HFF-Myc (cell line): Measurements from ENCODE around the gene ARMC8.

Experiments
- DNase-seq: peaks from one replicate; pipeline ENCODE4 v3.0.0-alpha.2; 2011; ENCODE audit warnings: low read depth; ENCODE audit errors: extremely low read depth
- H3K4me3 ChIP-seq: replicated peaks from 2 replicates; pipeline ENCODE4 v1.5.1; 2011; ENCODE audit warnings: low read depth, mild to moderate bottlenecking, control low read depth, low read length
- TF ChIP-seq, protein P1 (sequence below): IDR thresholded peaks from 2 replicates; pipeline ENCODE4 v1.5.1; 2012; ENCODE audit warnings: mild to moderate bottlenecking, low read depth, low read length, control low read depth; ENCODE audit errors: missing control alignments

Gene ARMC8

DNA sequence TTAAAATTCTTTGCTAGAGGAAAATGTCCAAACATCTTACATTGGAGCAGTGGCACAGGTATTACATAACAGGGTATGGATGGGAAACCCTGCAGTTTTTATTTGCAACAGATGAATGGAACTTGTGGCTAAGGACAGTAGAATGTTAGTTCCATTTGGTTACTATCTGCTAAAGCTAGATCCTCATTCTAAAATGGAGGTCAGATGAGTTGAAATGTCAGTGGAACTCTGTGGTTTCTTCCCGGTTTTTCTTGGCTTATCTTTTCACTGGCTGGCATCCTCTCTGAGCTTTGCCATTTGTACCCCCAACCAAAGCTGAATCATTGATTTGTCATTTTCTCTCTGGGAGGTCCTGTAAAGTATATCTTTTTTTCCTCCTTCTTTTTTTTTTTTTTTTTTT is 68.9 kb downstream of the ARMC8 start:
- no peak for DNase-seq
- TF ChIP-seq, protein P1, sequence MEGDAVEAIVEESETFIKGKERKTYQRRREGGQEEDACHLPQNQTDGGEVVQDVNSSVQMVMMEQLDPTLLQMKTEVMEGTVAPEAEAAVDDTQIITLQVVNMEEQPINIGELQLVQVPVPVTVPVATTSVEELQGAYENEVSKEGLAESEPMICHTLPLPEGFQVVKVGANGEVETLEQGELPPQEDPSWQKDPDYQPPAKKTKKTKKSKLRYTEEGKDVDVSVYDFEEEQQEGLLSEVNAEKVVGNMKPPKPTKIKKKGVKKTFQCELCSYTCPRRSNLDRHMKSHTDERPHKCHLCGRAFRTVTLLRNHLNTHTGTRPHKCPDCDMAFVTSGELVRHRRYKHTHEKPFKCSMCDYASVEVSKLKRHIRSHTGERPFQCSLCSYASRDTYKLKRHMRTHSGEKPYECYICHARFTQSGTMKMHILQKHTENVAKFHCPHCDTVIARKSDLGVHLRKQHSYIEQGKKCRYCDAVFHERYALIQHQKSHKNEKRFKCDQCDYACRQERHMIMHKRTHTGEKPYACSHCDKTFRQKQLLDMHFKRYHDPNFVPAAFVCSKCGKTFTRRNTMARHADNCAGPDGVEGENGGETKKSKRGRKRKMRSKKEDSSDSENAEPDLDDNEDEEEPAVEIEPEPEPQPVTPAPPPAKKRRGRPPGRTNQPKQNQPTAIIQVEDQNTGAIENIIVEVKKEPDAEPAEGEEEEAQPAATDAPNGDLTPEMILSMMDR: no peak

DNA sequence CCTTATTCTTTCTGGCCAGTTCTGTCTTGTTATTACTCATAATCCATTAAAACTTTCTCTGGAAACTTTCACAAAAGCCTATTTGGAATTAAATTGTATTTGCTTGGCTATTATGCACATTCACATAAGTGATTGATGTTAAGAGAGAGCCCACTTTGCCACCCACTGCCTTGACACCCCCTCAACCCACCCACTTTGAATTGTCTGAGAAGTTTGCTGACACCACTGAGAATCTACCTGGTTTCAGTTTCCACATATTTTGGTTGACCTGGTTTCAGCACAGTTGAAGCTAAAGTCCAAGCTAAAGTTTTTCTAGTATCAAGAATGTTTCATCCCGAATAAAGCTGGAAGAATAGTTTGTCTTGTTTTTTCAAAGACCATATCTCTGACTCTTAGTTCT is 70.9 kb downstream of the ARMC8 start:
- no peak overlapping the region for H3K4me3 ChIP-seq
- no peak for DNase-seq
- TF ChIP-seq, protein P1: no peak

More for the DNA sequence above, 68.9 kb downstream of the ARMC8 start:
- no peak overlapping the region for H3K4me3 ChIP-seq

DNA sequence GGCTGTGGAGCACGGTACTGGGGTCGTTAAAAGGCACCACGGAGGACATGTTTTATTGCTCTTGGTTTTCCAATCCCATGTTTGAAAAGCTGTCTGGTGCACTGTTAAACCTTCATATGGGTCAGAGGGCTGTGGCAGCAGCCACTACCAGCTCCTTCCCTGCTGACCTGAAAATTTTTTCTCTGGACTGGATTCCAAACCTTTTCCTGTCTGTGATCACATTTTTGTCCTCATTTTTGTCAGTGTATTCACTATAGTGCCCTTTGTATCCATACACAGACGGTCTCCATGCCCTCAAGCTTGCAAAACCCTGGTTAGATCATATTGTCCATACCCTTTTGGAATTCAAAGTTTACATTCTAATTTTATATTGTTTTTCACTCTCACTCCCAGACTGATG is 72.0 kb downstream of the ARMC8 start:
- TF ChIP-seq, protein P1: no peak
- no peak overlapping the region for H3K4me3 ChIP-seq
- no peak for DNase-seq

DNA sequence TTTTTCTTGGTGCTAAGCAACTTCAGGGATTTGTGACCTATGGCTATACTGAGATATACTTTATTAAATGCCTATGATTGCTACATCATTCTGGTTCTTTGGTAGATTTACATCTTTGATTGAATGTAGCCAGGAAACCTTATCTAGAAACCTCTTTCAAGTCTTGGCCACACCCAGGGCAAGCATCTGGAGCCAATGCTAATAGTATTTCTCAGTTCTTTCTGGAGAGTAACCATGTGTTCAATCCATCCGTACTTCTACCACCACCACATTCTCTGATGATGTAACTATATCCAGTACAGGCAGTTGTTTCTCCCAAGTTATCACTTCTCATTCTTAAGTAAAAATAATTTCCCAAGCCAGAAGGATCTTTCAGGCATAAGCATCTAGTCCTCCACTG is 73.5 kb downstream of the ARMC8 start:
- no peak for DNase-seq

DNA sequence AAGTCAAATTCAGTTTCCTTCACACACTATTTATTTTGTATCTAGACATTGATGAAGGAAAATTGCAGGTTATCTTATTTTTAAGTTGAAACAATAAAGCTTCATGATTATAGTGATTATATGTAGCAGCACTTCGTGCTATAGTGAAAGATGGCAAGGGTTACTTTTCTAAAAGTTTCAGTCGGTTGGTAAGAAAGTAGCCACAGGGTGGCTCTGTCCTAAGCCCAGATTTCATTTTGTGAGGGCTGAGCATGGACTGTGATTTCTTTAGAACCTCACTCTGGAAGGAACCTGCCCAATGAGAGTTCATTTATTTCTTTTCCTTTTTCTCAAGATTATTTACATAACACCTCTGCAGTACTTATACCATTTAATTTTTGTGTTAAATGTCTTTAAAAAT is 76.0 kb downstream of the ARMC8 start:
- TF ChIP-seq, protein P1: no peak
- no peak overlapping the region for H3K4me3 ChIP-seq
- no peak for DNase-seq

More for the DNA sequence above, 73.5 kb downstream of the ARMC8 start:
- H3K4me3 ChIP-seq: no peak overlapping the region
- TF ChIP-seq, protein P1: no peak

DNA sequence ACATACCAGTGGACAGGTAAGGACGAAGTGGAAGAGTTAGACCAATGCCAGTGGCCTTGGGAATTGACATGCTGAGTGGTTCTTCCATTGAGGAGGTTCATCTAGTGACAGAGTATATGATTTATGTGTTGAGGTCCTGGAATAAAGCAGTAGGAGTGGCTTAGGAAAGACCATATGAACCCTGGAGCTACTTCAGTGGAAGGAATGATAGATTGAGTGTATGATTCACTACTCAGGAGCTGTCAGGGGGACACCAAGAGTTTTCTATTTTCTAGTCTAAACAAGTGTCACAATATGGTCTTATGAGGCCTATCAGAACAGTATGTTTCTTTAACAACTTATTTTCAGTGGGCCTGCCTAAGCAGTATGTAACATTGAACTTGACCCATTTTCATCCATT is 78.6 kb downstream of the ARMC8 start:
- TF ChIP-seq, protein P1: no peak
- no peak overlapping the region for H3K4me3 ChIP-seq
- no peak for DNase-seq

DNA sequence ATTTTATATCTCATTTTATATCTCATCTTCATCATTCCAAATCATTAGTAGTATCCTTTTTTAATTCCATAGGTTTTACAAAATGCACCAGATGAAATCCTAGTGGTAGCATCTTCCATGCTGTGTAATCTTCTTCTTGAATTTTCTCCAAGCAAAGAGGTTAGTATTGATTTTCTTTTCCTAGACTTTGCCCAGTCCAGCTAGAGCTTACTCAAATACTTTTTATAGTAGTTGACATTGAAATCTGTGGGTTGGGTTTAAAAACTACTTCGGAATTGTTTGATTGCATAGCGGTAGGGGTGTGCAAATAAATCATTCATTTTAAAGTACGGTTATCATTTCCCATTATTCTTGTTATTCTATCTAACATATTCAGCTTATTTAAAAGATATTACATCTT is 80.0 kb downstream of the ARMC8 start:
- TF ChIP-seq, protein P1: no peak
- DNase-seq: no peak
- no peak overlapping the region for H3K4me3 ChIP-seq
